ENCODE data around the gene CTU1. TPM values are rescaled to one million over a fixed set of nuclear protein-coding genes. Genes with fewer than 3 reads are reported as not detected.

Gene CTU1
- total and polyA plus RNA-seq, 10 of the 15 experiments (the other 5 are each of a cell fraction or from before 2014, with no cell fraction given), result 0.02 to 10.5 (median 3.0) TPM; not detected in 1

DNA sequence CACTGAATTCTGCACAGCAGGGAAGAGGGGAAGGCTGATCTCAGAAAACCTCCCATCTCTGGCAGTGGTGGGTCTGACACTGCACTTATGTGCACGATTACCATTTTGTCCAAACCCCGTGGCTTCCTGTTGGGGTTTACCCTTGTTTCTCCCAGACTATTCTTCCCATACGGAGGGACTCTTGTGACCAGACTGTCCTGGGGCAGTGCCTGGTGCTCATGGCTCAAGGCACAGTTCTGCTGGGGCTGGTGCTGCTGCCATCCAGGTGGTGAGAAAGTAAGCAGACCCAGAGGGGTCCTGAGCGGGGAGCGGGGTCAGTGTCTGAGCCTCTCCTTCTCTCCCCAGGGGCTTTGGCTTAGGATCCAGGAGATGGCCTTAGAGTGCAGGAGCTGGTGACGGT is 11.4 kb upstream of the CTU1 start (continued):
- TF ChIP-seq REST (IDR thresholded peaks at IDR 0.05; ENCODE audit: low read depth, low read length) (no peak), NR2C1 (IDR thresholded peaks at IDR 0.05) (no peak)

DNA sequence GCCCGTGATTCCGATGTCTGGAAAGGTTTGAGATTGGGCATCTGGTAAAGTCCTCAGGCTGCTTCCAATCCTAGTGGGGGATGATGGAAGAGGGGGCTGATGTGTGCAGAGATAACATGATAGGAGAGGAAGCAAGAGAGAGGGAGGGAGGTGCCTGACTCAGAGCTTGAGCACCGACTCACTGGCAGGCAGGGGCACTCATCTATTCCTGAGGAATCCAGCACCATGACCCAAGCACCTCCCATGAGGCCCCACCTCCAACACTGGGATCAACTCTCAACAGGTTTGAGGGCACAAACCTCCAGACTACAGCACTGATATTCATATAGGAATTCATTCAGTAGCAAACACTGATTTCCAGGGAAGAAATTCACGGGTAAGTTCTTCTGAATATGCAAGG is 10.9 kb upstream of the CTU1 start:
- no peak for ATAC-seq
- Histone ChIP-seq H3K27me3 (replicated peaks in 1 of 2; ENCODE audit: control insufficient read depth in 2 of 2, insufficient read depth in 2 of 2, low read length in 1 of 2) (peaks cover 0 to 3% of the 10 kb centered on the region in 2 experiments; a peak in 2 of 4 replicates), H3K4me1 (ENCODE audit: control insufficient read depth, insufficient read depth, low read length) (no peaks in the 10 kb centered on the region; the same call in 1 of the 2 replicates), H3K79me2 (ENCODE audit: control insufficient read depth, insufficient read depth, low read length) (no peaks in the 10 kb centered on the region), H3K4me2 (ENCODE audit: control insufficient read depth, insufficient read depth) (no peak overlapping the region), H3K27ac (ENCODE audit: control insufficient read depth, insufficient read depth) (no peak overlapping the region), H3K4me3 (no peak overlapping the region), H3K9me3 (replicated peaks; ENCODE audit: control insufficient read depth, insufficient read depth, low read length) (no peaks in the 10 kb centered on the region), H3K36me3 (ENCODE audit: control insufficient read depth in 2 of 2, insufficient read depth in 2 of 2, low read length in 1 of 2) (no peaks in the 10 kb centered on the region), H4K20me1 (ENCODE audit: control insufficient read depth, insufficient read depth) (no peaks in the 10 kb centered on the region), H2AFZ (ENCODE audit: control insufficient read depth, low read depth, low read length) (no peak overlapping the region), H3K9ac (ENCODE audit: control insufficient read depth, insufficient read depth, low read length) (no peak overlapping the region)
- no peak for FAIRE-seq
- RAD21 ChIA-PET (ENCODE audit: unreplicated experiment), result no interaction called here
- DNase-seq (ENCODE audit: low read depth, low spot score), result no peak
- POLR2A ChIA-PET, result no interaction called here
- SMC1A ChIA-PET (ENCODE audit: uncharacterized antibody, unreplicated experiment), result no interaction called here
- WGBS (ENCODE audit: insufficient coverage, insufficient replicate concordance, low lambda C conversion rate, missing lambda C conversion rate), result 4% methylated on average over 4 of the region's 4 CpGs
- no TSS peak for BruUV-seq (replicated peaks)
- CTCF ChIA-PET, result no interaction called here
- intact Hi-C loops (cut with micrococcal nuclease; ENCODE audit: unreplicated experiment), result no loop called here
- in situ Hi-C loops (cut with MboI), result no loop called here
- TF ChIP-seq SMAD5 (IDR thresholded peaks at IDR 0.05; ENCODE audit: low read depth) (no peak), NR2F1 (conservative IDR thresholded peaks at IDR 0.05) (no peak), ZNF592 (IDR thresholded peaks at IDR 0.05) (no peak), CREB1 (IDR thresholded peaks at IDR 0.05; ENCODE audit: low read depth) (no peak), PKNOX1 (IDR thresholded peaks at IDR 0.05) (no peak)
- TF ChIP-seq, protein P1, sequence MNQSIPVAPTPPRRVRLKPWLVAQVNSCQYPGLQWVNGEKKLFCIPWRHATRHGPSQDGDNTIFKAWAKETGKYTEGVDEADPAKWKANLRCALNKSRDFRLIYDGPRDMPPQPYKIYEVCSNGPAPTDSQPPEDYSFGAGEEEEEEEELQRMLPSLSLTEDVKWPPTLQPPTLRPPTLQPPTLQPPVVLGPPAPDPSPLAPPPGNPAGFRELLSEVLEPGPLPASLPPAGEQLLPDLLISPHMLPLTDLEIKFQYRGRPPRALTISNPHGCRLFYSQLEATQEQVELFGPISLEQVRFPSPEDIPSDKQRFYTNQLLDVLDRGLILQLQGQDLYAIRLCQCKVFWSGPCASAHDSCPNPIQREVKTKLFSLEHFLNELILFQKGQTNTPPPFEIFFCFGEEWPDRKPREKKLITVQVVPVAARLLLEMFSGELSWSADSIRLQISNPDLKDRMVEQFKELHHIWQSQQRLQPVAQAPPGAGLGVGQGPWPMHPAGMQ (IDR thresholded peaks at IDR 0.05; ENCODE audit: borderline replicate concordance), result no peak
- TF ChIP-seq, protein P2, sequence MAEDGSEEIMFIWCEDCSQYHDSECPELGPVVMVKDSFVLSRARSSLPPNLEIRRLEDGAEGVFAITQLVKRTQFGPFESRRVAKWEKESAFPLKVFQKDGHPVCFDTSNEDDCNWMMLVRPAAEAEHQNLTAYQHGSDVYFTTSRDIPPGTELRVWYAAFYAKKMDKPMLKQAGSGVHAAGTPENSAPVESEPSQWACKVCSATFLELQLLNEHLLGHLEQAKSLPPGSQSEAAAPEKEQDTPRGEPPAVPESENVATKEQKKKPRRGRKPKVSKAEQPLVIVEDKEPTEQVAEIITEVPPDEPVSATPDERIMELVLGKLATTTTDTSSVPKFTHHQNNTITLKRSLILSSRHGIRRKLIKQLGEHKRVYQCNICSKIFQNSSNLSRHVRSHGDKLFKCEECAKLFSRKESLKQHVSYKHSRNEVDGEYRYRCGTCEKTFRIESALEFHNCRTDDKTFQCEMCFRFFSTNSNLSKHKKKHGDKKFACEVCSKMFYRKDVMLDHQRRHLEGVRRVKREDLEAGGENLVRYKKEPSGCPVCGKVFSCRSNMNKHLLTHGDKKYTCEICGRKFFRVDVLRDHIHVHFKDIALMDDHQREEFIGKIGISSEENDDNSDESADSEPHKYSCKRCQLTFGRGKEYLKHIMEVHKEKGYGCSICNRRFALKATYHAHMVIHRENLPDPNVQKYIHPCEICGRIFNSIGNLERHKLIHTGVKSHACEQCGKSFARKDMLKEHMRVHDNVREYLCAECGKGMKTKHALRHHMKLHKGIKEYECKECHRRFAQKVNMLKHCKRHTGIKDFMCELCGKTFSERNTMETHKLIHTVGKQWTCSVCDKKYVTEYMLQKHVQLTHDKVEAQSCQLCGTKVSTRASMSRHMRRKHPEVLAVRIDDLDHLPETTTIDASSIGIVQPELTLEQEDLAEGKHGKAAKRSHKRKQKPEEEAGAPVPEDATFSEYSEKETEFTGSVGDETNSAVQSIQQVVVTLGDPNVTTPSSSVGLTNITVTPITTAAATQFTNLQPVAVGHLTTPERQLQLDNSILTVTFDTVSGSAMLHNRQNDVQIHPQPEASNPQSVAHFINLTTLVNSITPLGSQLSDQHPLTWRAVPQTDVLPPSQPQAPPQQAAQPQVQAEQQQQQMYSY (CRISPR knock-in tag; IDR thresholded peaks at IDR 0.05), result no peak

Data from GM12878 (cell line).